ENCODE measurements around the gene STARD10.

STARD10 gene

GRCh38 chr11:72742513-72743320 is 51.1 kb downstream of the STARD10 start:
- DNase-seq, result no peak

- no peak for DNase-seq
These were observed 51.9 kb downstream of the STARD10 start for GRCh38 chr11:72741849-72742512.

- DNase-seq, result no peak
These were observed 52.4 kb downstream of the STARD10 start for GRCh38 chr11:72741429-72741833.

DNA sequence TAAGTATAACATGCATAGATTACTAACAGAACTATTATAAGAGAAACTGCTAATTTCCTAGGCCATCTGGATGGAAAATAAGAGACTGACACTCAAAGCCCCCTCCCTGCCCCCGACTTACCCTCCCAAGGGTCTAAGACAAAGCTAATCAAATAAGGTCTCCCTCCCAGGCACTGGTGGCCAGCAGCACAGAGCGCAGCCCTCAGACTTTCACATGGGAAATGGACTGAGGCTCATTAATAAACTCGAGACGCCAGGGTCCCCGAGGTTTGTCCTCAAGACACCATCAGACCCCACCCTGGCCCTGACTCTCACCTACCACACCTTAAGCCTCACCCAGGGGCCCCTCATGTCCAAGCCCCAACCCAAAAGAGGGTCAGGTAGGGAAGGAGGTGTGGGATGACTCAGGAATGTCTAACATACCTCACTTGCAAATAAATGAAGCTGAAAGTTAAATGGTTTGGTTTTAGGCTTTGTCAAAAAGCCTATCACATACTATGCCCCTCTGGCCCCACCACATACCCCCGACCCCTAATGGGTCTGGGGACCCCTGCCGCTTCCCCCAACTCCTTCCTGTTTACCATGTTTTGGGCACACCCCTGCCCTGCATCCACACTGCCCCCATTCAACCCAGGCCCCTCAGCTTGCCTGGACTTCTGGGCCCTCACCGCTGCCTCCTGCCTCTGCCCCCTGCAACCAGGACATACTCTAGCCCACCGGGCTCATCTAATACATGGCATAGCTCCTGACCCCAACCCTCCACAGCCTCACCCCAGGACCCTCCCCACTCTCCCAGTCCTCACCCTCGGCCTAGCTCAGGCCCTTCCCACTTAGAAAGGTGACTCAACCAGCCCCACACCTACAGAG is 53.1 kb downstream of the STARD10 start:
- DNase-seq, result no peak

DNA sequence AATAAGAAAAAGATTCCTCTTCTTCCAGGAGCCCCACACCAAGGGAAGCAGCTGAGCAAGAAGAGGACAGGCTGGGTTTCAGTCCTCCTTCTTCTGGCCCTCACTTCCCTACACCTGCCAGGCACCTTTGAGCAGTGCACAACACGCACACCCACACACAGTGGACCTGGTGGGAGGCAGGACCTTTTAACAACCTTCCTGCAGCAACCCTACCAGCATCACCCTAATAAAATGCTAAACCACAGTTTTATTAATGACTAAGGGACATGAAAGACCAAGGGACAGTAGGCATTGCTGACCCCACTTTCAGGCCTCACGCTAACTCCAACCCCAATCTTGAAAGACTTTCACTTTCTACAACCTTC is 53.8 kb downstream of the STARD10 start:
- no peak for DNase-seq

DNA sequence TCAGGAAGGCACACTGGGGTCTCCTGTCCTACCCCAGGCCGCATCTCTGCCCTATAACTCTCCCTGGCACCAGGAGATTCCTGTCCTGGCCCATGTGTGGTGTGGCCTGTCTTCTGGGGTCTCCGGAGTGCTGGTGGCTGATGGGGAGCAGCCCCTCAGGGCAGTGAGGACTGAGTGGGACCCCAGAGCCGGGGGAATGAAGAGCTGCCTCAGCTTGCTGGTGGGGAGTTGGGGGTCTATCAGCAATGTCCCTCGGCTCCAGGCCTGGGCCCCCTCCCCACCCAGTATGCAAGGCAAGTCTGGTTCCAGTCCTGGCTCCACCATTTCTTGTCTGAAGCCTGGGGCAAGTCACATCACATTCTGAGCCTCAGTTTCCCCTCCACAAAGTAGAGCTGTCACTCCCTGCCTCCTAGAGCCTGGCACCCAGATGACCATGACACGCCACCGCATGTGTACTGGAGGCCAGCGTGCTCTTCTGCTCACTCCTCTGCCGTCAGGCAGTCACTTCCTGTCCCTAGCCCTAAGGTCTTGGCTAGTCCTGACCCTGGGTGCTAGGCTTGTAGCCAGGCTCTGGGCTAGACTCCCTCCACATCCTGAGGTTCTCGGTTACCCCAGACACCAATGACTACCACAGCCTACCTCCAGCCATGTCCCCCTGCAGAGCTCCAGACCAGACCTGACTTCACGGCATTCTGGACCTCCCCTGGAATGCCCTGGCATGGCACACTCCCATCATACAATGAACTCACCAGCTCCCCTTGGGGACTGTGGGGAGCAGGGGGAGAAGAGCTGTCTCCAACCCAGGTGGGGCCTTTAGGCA is 54.4 kb downstream of the STARD10 start:
- DNase-seq, result no peak

DNA sequence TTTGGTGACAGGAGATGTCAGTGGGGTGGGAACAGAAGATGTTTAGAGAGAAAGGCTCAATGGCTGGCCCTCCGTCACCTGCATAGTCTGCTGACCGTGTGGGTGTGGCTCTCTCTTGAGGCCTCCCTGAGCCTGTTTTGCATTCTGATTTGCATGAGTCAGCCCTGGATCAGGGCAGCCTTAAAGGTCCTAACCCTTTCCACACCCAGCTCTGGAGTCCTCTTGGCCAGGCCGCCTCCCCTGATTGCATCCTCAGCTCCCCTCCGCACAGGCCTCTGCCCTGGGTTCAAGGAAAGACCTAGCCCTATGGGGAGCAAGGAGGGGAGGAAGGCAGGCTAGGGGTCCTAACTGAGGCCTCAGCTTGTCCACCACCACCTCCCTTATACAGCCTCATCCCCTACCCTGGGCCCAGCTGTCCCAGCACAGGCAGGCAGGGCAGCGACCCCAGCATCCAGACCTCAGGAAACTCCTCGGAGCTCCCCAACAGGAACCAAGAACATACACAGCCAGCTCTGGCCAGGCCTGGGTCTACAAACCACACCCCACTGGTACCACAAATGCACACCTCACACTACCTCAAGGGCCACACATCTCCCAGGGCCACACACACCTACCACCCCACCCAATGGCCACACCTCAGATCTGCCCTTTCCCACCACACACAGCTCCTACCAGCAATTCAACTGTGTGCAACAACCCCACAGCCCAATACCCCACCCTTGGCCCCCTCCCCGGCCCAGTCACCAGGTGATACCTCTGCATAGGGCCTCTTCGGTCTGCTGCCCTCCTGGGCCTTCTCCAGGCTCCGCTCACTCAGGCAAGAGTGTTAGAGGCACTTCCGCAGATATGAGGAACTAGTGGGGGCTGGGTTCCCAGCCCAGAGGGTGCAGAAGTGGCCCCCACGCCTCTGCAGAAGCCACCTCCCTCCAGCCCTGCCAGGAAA is 55.4 kb downstream of the STARD10 start:
- no peak for DNase-seq

DNA sequence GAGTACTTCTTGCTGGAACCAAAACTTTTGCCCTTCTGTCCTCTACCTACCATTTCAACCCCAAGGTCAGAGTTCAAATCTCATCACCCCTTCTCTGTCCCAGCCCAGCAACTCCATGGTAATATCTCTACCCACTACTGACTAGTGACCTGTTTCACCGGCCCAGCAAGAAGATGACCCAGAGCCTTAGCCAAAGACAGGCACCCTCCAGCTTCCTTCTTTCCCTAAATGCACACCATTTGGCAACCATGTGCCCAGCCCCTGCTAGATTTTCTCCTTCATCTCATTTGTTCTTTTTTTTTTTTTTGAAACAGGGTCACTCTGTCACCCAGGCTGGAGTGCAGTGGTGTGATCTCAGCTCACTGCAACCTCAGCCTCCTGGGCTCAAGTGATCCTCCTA is 56.5 kb downstream of the STARD10 start:
- DNase-seq, result no peak

- peak; percentile 75 to 79 for DNase-seq
These were observed 57.3 kb downstream of the STARD10 start for GRCh38 chr11:72736452-72737069.

DNA sequence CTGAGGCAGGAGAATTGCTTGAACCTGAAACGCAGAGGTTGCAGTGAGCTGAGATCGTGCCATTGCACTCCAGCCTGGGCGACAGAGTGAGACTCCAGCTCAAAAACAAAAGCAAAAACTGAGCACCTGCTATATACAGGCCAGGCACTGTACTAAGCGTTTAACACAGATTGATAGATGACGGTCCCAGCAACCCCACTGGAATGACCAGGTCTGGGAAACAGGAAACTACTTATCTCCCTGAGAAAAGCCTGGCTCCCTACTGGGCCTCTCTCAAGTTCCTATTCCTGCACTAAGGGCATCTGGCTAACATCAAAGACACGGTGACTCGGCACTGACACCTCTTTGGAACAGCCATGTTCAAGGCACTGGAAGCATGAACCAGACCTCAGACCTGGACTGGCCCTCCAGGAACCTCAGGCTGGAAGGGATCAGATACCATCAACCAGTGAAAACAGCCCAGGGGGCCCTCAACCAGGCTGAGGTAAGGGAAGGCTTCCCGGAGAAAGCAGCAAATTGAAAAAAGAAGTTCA is 58.3 kb downstream of the STARD10 start:
- DNase-seq, result no peak

GRCh38 chr11:72732329-72732728 is 61.5 kb downstream of the STARD10 start:
- no peak for DNase-seq

- no peak for DNase-seq
These were observed 63.1 kb downstream of the STARD10 start for GRCh38 chr11:72730737-72731136.

- no peak for DNase-seq
These were observed 63.6 kb downstream of the STARD10 start for GRCh38 chr11:72730243-72730642.

DNA sequence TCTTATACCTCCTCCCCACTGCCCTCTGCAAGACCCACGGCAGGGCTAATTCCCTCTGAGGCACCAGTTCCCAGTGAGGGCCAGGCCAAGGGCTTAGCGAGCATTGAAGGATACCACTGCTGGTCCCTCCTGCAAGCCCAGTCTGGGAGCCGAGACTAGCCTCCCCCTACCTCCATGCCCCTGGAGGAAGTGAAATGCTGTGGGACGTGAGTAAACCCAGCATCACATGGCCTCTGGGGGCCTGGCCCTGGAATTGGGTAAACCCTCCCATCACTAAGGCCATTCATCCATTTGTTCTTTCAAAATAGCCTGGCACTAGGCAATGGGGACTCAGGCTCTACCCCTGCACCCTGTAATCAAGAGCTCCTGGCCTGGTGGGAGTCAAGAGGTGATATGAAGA is 66.3 kb downstream of the STARD10 start:
- no peak for DNase-seq

DNA sequence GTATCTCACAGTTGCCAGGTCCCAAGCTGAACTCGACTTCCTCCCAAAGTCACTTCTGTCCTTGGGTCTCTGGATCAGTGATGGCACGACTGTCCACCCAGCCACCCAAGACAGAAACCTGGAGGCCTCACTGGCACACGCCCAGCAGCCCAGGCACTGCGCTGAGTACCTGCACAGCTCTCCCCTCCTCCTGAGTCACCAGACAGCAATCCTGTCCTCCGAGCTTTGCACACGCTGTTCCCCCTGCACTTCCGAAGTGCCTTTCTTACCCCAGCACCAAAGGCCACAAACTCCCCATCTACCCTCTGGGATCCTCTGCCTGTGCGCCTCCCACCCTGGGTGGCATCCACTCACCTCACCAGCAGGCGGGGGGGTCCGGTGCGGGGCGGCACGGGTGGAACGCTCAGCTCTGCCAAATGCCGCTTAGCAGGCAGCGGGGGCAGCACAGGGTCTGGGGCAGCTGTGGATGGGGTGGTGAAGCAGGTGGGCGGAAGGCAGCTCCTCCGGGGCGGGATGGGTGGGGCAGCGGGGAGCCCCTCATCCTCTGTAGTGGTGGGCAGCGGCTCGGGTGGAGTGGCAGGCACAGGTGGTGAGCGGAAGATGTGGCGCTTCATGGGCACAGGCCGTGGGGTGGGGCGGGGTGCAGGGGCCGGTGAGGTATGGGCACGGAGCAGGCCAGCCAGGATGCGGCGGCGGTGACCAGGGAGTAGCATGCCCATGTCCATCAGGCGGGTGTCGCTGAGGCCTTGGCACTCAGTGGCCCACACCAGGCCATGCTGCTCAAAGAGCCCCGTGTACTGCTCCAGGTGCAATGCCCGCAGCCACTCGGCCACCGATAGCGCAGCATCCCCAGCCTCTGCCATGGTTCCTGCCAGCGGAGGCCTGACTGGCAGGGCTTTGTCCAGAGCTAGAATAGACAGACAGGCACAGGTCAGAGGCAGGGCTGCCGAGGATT is 67.3 kb downstream of the STARD10 start:
- no peak for DNase-seq

DNA sequence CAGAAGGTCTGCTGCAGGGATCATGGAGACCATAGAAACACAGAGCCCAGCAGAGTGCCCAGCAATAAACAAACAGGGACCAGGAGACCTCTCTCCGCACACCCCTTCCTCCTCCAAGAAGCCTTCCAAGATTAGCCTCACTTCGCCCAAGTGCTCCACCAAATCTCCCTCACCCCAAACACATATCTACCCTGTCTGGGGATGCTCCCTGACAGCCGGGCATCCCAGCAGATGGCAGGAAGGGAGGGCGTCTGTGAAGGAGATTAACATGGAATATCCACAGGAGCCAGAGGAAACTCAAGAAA is 68.2 kb downstream of the STARD10 start:
- DNase-seq, result no peak

- DNase-seq, result peak; percentile 82 to 85
These were observed 68.8 kb downstream of the STARD10 start for GRCh38 chr11:72724851-72725723.

- DNase-seq, result no peak
These were observed 69.8 kb downstream of the STARD10 start for GRCh38 chr11:72724021-72724551.

All from activated T-cell treated with anti-CD3 and anti-CD28 coated beads, Interleukin-2, amount 50 U/mL, for 48 hours (primary cell).